HuH-7 (cell line): ENCODE measurements around the gene IL21R.

Experiments
- DNase-seq: peaks from one replicate; pipeline ENCODE4 v3.0.0; 2011; ENCODE audit warnings: low spot score

Gene IL21R

GRCh38 chr16:27401768-27402568 is at the start of gene IL21R:
Gene IL21R, plus strand, starts transcription at chr16:27402174. Its CDS starts 27,898 bp downstream, at chr16:27430072.
- no peak for DNase-seq

DNA sequence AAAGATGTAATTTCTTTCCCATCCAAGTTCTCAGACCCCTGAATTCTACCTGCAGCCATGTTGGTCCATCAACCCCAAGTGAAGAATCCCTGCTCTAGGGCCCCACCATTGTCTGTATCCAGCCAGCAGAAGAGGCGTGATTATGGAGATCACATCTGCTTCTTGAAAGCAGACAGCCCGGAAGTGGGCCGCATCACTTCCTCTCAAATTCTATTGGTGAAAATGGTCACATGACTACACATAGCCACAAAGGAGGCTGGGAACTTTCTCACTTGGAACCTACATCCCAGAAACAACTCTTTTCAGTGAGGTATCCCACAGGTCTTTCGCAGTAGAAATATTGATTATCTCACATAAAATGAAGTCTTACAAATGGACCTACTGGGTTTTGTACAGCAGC is 48.1 kb upstream of the IL21R start:
- DNase-seq, result no peak

GRCh38 chr16:27355610-27356009 is 46.4 kb upstream of the IL21R start:
- peak; percentile 41 for DNase-seq

DNA sequence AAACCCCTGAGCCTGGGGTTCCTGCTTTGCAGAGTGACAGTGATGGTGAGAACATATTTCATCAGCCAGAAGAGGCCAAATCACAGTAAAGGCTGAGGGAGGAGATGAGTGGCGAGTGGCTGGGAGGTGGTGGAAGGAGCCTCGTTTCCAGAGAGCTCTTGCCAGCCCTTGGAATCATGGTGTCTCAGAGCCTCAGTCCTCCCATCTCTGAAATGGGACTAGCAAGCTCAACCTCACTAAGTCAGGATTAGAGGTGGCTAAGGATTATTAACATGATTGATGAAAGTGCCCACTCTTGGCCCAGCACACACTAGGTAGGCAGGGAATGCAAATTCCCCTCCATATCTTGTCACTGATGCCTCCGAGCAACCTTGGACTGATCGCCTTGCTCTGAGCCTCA is 45.2 kb upstream of the IL21R start:
- no peak for DNase-seq

DNA sequence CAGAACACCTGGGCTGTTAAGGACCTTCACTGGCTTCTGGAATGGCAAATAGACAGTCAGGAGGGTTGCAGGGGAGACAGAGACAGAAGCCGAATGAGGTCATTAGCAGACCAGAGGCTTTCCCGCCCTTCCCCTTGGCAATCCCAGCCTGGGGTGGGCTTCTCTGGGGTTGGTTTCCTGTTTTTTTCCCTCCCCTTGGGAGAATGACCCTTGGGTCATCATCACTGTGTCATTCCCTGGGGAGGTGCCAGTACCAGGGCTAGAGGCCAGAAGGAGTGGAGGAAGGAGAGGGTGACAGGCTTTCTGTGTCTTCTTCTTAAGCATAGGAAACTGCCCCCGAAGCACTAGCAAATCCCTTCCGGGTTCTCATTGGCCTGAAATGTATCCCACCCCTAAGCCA is 42.9 kb upstream of the IL21R start:
- DNase-seq, result no peak

GRCh38 chr16:27359615-27360014 is 42.4 kb upstream of the IL21R start:
- DNase-seq, result no peak

DNA sequence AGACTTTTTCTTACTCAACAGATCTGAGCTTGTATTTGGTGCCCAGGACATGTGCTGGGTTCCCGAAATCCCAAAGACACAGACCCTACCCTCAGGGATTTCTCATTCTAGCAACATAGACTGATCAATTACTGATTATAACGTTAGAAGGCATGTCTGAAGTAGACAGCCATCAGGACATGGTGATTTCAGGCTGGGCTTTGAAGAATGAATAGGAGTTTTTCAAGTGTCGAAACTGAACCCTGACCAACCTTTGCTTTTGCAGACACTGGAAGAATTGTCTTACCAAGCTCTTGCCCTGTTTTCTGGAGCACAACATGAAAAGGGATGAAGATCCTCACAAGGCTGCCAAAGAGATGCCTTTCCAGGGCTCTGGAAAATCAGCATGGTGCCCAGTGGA is 40.0 kb upstream of the IL21R start:
- DNase-seq, result no peak

DNA sequence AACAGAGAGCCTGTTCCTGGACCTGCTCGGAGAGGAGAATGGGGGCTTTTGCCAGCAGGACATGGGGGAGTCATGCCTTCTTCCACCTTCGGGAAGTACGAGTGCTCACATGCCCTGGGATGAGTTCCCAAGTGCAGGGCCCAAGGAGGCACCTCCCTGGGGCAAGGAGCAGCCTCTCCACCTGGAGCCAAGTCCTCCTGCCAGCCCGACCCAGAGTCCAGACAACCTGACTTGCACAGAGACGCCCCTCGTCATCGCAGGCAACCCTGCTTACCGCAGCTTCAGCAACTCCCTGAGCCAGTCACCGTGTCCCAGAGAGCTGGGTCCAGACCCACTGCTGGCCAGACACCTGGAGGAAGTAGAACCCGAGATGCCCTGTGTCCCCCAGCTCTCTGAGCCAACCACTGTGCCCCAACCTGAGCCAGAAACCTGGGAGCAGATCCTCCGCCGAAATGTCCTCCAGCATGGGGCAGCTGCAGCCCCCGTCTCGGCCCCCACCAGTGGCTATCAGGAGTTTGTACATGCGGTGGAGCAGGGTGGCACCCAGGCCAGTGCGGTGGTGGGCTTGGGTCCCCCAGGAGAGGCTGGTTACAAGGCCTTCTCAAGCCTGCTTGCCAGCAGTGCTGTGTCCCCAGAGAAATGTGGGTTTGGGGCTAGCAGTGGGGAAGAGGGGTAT is 39.3 kb upstream of the IL21R start:
- no peak for DNase-seq

DNA sequence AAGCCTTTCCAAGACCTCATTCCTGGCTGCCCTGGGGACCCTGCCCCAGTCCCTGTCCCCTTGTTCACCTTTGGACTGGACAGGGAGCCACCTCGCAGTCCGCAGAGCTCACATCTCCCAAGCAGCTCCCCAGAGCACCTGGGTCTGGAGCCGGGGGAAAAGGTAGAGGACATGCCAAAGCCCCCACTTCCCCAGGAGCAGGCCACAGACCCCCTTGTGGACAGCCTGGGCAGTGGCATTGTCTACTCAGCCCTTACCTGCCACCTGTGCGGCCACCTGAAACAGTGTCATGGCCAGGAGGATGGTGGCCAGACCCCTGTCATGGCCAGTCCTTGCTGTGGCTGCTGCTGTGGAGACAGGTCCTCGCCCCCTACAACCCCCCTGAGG is 38.7 kb upstream of the IL21R start:
- DNase-seq, result no peak

- no peak for DNase-seq
Measured at GRCh38 chr16:27363797-27364196, 38.2 kb upstream of the IL21R start.

GRCh38 chr16:27364493-27365141 is 37.4 kb upstream of the IL21R start:
- DNase-seq, result peak; percentile 73

GRCh38 chr16:27365142-27366089 is 36.6 kb upstream of the IL21R start:
- no peak for DNase-seq

DNA sequence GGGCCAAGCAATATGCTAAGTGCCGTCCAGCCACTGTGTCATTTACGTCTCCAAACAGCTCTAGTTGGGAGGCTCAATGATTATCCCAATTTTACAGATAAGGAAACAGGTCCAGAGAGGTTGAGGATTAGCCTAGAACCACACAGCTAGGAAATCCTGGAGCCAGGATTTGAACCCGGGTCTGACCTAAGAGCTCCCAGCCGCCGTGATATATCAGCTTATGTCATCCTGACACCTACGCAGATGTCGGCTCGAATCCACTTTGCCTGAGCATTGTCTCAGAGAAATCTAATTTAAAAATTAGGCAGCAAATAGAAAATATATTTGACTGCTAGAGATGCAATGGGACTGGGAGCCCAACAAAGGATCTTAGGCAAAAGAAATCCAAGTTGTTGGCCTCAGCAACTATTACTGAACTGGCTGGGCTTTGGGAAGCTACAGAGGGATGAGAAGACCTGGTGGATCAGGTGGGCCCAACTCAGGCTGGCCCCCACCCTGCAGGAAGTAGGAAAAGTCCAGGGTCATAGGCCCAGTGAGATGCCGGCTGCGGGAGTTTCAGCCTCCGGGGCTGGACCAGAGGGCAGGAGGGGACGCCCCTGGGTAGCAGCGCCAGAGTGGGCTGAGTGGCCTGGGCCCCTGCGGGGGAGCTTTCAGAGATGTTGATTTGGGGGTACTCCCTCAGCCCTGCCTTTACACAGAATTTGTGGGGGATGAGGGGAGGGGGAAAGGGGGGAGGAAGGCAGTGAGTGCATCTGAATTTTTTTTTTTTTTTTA is 35.1 kb upstream of the IL21R start:
- no peak for DNase-seq

GRCh38 chr16:27367461-27368357 is 34.3 kb upstream of the IL21R start:
- peak; percentile 90 for DNase-seq

GRCh38 chr16:27368358-27368722 is 33.6 kb upstream of the IL21R start:
- DNase-seq, result no peak

DNA sequence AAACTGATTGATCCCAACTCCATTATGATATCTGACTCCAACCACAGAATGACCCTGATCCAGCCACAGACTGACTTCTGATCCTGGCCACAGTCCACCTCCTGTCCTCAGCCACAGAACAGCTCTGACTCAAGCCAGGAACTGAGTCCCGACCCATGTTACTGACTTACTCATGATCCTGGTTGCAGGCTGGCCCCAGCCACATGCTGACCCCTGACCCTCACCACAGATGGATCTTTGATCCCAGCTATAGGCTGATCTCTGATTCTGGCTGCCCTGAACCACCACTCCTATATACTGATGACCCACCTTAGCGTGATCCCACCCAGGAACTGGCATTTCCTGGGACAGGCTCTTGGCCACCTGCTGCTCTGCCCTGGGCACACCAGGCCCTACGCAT is 32.2 kb upstream of the IL21R start:
- DNase-seq, result no peak

GRCh38 chr16:27370318-27370717 is 31.7 kb upstream of the IL21R start:
- DNase-seq, result no peak

- no peak for DNase-seq
Measured at GRCh38 chr16:27373312-27373711, 28.7 kb upstream of the IL21R start.

GRCh38 chr16:27374221-27374803 is 27.7 kb upstream of the IL21R start:
- no peak for DNase-seq
